Retina (tissue), 1 donor: ENCODE data around the gene TEDC2.
"Not testable (repeated sequence)": the region's sequence is repeated elsewhere in the genome, so short reads cannot be mapped to it uniquely, and the experiment has no call there.

Source experiments
- DNase-seq: peaks from one replicate; pipeline ENCODE4 v3.0.0-alpha.2; 2016

The TEDC2 gene

GRCh38 chr16:2459647-2460390 lies at the start of gene TEDC2:
Gene TEDC2 (plus strand): TSS chr16:2460109. CDS start chr16:2460145, 36 bp downstream.
- DNase-seq, result peak; percentile 97

GRCh38 chr16:2415085-2415484 lies 44.8 kb upstream of the TEDC2 start:
- no peak for DNase-seq

GRCh38 chr16:2420035-2420434 lies 39.9 kb upstream of the TEDC2 start:
- DNase-seq, result no peak

- DNase-seq, result no peak
These were observed 37.6 kb upstream of the TEDC2 start for GRCh38 chr16:2422123-2422867.

- no peak for DNase-seq
These were observed 35.6 kb upstream of the TEDC2 start for GRCh38 chr16:2424061-2425007.

GRCh38 chr16:2425008-2425518 lies 34.8 kb upstream of the TEDC2 start:
- DNase-seq, result no peak

GRCh38 chr16:2425825-2426430 lies 34.0 kb upstream of the TEDC2 start:
- DNase-seq, result no peak

GRCh38 chr16:2426941-2427361 lies 33.0 kb upstream of the TEDC2 start:
- DNase-seq, result no peak

GRCh38 chr16:2427526-2427925 lies 32.4 kb upstream of the TEDC2 start:
- no peak for DNase-seq

GRCh38 chr16:2428051-2428783 lies 31.7 kb upstream of the TEDC2 start:
- DNase-seq, result no peak

GRCh38 chr16:2428784-2429033 lies 31.2 kb upstream of the TEDC2 start:
- no peak for DNase-seq

GRCh38 chr16:2429034-2429770 lies 30.7 kb upstream of the TEDC2 start, which contains the start of gene CCNF:
Gene CCNF (plus strand): TSS chr16:2429447. CDS start chr16:2429482, 35 bp downstream.
- peak; percentile 99 for DNase-seq

GRCh38 chr16:2429771-2430663 lies 29.9 kb upstream of the TEDC2 start:
- peak; percentile 55 for DNase-seq

- DNase-seq, result no peak
These were observed 27.6 kb upstream of the TEDC2 start for GRCh38 chr16:2432286-2432685.

GRCh38 chr16:2432801-2433505 lies 27.0 kb upstream of the TEDC2 start:
- no peak for DNase-seq

- DNase-seq, result not testable (repeated sequence)
These were observed 24.7 kb upstream of the TEDC2 start for GRCh38 chr16:2435236-2435635.

- no peak for DNase-seq
These were observed 23.8 kb upstream of the TEDC2 start for GRCh38 chr16:2436110-2436509.

- no peak for DNase-seq
These were observed 22.7 kb upstream of the TEDC2 start for GRCh38 chr16:2437032-2437790.

- DNase-seq, result no peak
These were observed 21.8 kb upstream of the TEDC2 start for GRCh38 chr16:2438121-2438520.
